Endothelial cell (in vitro differentiated cells): ENCODE results near the gene PCDHGC4. TPM values are rescaled to one million over a fixed set of nuclear protein-coding genes. Genes with fewer than 3 reads are reported as not detected.

Experiments used
- DNase-seq: peaks from one replicate; pipeline ENCODE4 v3.0.0; 2021; ENCODE audit warnings: low spot score
- H3K27ac Mint-ChIP-seq: one replicate; pipeline ENCODE4 v1.8.0; 2021; ENCODE audit warnings: mixed read lengths, inconsistent platforms; ENCODE audit not compliant: unreplicated experiment
- H3K27me3 Mint-ChIP-seq: one replicate; pipeline ENCODE4 v1.8.0; 2021; ENCODE audit warnings: mild to moderate bottlenecking, moderate library complexity, mixed read lengths, inconsistent platforms; ENCODE audit not compliant: unreplicated experiment
- H3K36me3 Mint-ChIP-seq: one replicate; pipeline ENCODE4 v1.8.0; 2021; ENCODE audit warnings: mild to moderate bottlenecking, low read depth, mixed read lengths, inconsistent platforms; ENCODE audit not compliant: unreplicated experiment
- H3K4me1 Mint-ChIP-seq: one replicate; pipeline ENCODE4 v1.8.0; 2021; ENCODE audit warnings: mild to moderate bottlenecking, mixed read lengths, inconsistent platforms; ENCODE audit not compliant: unreplicated experiment
- H3K4me3 Mint-ChIP-seq: one replicate; pipeline ENCODE4 v1.8.0; 2021; ENCODE audit warnings: mild to moderate bottlenecking, mixed read lengths, inconsistent platforms; ENCODE audit not compliant: unreplicated experiment
- H3K9me3 Mint-ChIP-seq: one replicate; pipeline ENCODE4 v1.8.0; 2021; ENCODE audit warnings: mixed read lengths, inconsistent platforms; ENCODE audit not compliant: unreplicated experiment
- total RNA-seq: library from RNA; stranded (reverse); fragmentation: NEBNext Ultra II Directional; extraction: Animal tissue kit (Norgen Biotek cat#: 25700); gene quantifications from one replicate; pipeline ENCODE4 v1.2.1, GENCODE V29; 2021; ENCODE audit not compliant: unreplicated experiment
- TF ChIP-seq, protein P1 (sequence below): fragments of 200-600 bp; sonication (generic); IDR thresholded peaks from one replicate; pipeline ENCODE4 v1.5.0; 2021; ENCODE audit warnings: antibody characterized with exemption; ENCODE audit not compliant: unreplicated experiment

The PCDHGC4 gene
- total RNA-seq, 1 donor from 2014 or later: 3.5 TPM

DNA sequence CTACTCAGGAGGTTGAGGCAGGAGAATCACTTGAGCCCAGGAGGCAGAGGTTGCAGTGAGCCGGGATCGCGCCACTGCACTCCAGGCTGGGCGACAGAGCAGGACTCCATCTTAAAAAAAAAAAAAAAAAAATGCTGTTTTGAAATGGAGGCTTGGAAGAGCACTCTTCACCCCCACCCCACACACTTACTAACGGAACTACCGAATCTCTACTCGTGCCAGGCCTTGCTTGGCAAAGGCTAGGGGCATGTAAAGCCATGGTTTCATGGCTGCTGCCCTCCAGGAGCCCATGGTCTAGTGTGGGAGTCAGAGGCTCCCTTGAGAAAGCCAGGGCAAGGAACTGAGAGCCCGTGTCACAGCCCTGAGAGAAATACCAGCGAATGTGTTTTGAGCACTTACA, 25.3 kb downstream of the PCDHGC4 start:
- Mint-ChIP-seq H3K4me1 (peaks cover 56% of the 10 kb centered on the region), H3K36me3 (peaks cover 47% of the 10 kb centered on the region), H3K4me3 (peak overlapping the region; percentile 82), H3K27ac (no peak overlapping the region), H3K27me3 (peaks cover 32% of the 10 kb centered on the region), H3K9me3 (no peaks in the 10 kb centered on the region)
- TF ChIP-seq, protein P1, sequence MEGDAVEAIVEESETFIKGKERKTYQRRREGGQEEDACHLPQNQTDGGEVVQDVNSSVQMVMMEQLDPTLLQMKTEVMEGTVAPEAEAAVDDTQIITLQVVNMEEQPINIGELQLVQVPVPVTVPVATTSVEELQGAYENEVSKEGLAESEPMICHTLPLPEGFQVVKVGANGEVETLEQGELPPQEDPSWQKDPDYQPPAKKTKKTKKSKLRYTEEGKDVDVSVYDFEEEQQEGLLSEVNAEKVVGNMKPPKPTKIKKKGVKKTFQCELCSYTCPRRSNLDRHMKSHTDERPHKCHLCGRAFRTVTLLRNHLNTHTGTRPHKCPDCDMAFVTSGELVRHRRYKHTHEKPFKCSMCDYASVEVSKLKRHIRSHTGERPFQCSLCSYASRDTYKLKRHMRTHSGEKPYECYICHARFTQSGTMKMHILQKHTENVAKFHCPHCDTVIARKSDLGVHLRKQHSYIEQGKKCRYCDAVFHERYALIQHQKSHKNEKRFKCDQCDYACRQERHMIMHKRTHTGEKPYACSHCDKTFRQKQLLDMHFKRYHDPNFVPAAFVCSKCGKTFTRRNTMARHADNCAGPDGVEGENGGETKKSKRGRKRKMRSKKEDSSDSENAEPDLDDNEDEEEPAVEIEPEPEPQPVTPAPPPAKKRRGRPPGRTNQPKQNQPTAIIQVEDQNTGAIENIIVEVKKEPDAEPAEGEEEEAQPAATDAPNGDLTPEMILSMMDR: no peak
- no peak for DNase-seq

- Mint-ChIP-seq H3K27me3 (peaks cover 34% of the 10 kb centered on the region), H3K36me3 (peaks cover 43% of the 10 kb centered on the region), H3K9me3 (no peaks in the 10 kb centered on the region), H3K4me3 (peak overlapping the region; percentile 54), H3K27ac (peak overlapping the region; percentile 67), H3K4me1 (peaks cover 64% of the 10 kb centered on the region)
- no peak for DNase-seq
- TF ChIP-seq, protein P1: no peak
Observed at GRCh38 chr5:141510850-141511601, 26.2 kb downstream of the PCDHGC4 start.

- no peak for DNase-seq
- H3K27ac Mint-ChIP-seq: peak overlapping the region; percentile 67
- H3K4me1 Mint-ChIP-seq: peaks cover 70% of the 10 kb centered on the region
- H3K36me3 Mint-ChIP-seq: peaks cover 45% of the 10 kb centered on the region
- TF ChIP-seq, protein P1: no peak
- peak overlapping the region; percentile 54 for H3K4me3 Mint-ChIP-seq
- peaks cover 34% of the 10 kb centered on the region for H3K27me3 Mint-ChIP-seq
- no peaks in the 10 kb centered on the region for H3K9me3 Mint-ChIP-seq
Observed at GRCh38 chr5:141511771-141512325, 27.0 kb downstream of the PCDHGC4 start.

DNA sequence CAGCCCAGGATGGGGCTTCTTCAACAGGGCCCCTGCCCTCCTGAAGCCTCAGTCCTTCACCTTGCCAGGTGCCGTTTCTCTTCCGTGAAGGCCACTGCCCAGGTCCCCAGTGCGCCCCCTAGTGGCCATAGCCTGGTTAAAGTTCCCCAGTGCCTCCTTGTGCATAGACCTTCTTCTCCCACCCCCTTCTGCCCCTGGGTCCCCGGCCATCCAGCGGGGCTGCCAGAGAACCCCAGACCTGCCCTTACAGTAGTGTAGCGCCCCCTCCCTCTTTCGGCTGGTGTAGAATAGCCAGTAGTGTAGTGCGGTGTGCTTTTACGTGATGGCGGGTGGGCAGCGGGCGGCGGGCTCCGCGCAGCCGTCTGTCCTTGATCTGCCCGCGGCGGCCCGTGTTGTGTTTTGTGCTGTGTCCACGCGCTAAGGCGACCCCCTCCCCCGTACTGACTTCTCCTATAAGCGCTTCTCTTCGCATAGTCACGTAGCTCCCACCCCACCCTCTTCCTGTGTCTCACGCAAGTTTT, 27.6 kb downstream of the PCDHGC4 start:
- Mint-ChIP-seq H3K4me1 (peaks cover 70% of the 10 kb centered on the region), H3K9me3 (no peaks in the 10 kb centered on the region), H3K4me3 (peak overlapping the region; percentile 85), H3K27me3 (peaks cover 30% of the 10 kb centered on the region), H3K36me3 (peaks cover 45% of the 10 kb centered on the region), H3K27ac (peak overlapping the region; percentile 93)
- DNase-seq: peak; percentile 87
- TF ChIP-seq, protein P1: peak; percentile 98
